Liver (tissue), 9 donors: Measurements from ENCODE around the gene RYR3. TPM values are rescaled to one million over a fixed set of nuclear protein-coding genes. Genes with fewer than 3 reads are reported as not detected.

Experiments
- DNase-seq: peaks from one replicate; pipeline ENCODE4 v3.0.0-alpha.2; 2017; ENCODE audit warnings: low spot score
- H3K27ac ChIP-seq, 2 donors: one replicate each; pipeline ENCODE4 v1.7.0; 2013; ENCODE audit warnings: inconsistent platforms in 2 of 2, low read length in 2 of 2, control low read depth in 1 of 2, low read depth in 1 of 2, mild to moderate bottlenecking in 1 of 2
- H3K27me3 ChIP-seq, 4 donors: one replicate each; pipeline versions ENCODE4 v1.6.1 to v1.7.0; 2013; ENCODE audit warnings: low read length in 3 of 4, inconsistent platforms in 1 of 4, mild to moderate bottlenecking in 1 of 4, moderate library complexity in 1 of 4; ENCODE audit not compliant: control insufficient read depth in 4 of 4, insufficient read depth in 4 of 4
- H3K36me3 ChIP-seq, 4 donors: one replicate each; pipeline versions ENCODE4 v1.6.1 to v1.7.0; 2013; ENCODE audit warnings: low read length in 3 of 4, mild to moderate bottlenecking in 3 of 4, low read depth in 1 of 4, moderate library complexity in 1 of 4; ENCODE audit not compliant: control insufficient read depth in 4 of 4, insufficient read depth in 3 of 4
- H3K4me1 ChIP-seq, 4 donors: one replicate each; pipeline versions ENCODE4 v1.6.1 to v1.7.0; 2013; ENCODE audit warnings: low read length in 3 of 4, mild to moderate bottlenecking in 3 of 4, moderate library complexity in 1 of 4; ENCODE audit not compliant: control insufficient read depth in 4 of 4, insufficient read depth in 4 of 4
- H3K4me3 ChIP-seq, 3 donors: one replicate each; pipeline versions ENCODE4 v1.6.1 to v1.7.0; 2013; ENCODE audit warnings: low read length in 3 of 3, control low read depth in 1 of 3, low read depth in 1 of 3, mild to moderate bottlenecking in 1 of 3
- H3K9ac ChIP-seq, 2 donors: one replicate each; pipeline ENCODE4 v1.7.0; 2013; ENCODE audit warnings: low read length in 2 of 2, mild to moderate bottlenecking in 2 of 2, moderate library complexity in 2 of 2, control low read depth in 1 of 2, low read depth in 1 of 2
- H3K9me3 ChIP-seq, 4 donors: one replicate each; pipeline versions ENCODE4 v1.6.1 to v1.7.0; 2013; ENCODE audit warnings: low read length in 3 of 4; ENCODE audit not compliant: control insufficient read depth in 4 of 4
- ATF3 ChIP-seq: IDR thresholded peaks from 2 replicates; pipeline ENCODE4 v1.6.1; 2016; ENCODE audit warnings: antibody characterized with exemption
- CTCF ChIP-seq: fragments of 150-350 bp; IDR thresholded peaks from 2 replicates; pipeline ENCODE4 v1.5.1; 2017; ENCODE audit warnings: improper control_type of control experiment, low read depth, low read length; ENCODE audit not compliant: missing input control
- FOXA2 ChIP-seq: IDR thresholded peaks from 2 replicates; pipeline ENCODE4 v1.6.1; 2016; ENCODE audit warnings: antibody characterized with exemption
- GABPA ChIP-seq, 2 donors: IDR thresholded peaks in 1 of 2; conservative IDR thresholded peaks in 1 of 2; 2 replicates each; pipeline ENCODE4 v1.6.1; 2016; ENCODE audit warnings: antibody characterized with exemption in 2 of 2, mild to moderate bottlenecking in 1 of 2, moderate library complexity in 1 of 2
- HNF4A ChIP-seq, 2 donors: conservative IDR thresholded peaks; 2 replicates each; pipeline ENCODE4 v1.6.1; 2016; ENCODE audit warnings: antibody characterized with exemption in 2 of 2, mild to moderate bottlenecking in 2 of 2
- HNF4G ChIP-seq: IDR thresholded peaks from 2 replicates; pipeline ENCODE4 v1.6.1; 2016; ENCODE audit warnings: antibody characterized with exemption
- RAD21 ChIP-seq, 2 donors: IDR thresholded peaks; 2 replicates each; pipeline ENCODE4 v1.6.1; 2016; ENCODE audit warnings: antibody characterized with exemption in 2 of 2, mild to moderate bottlenecking in 2 of 2
- REST ChIP-seq: IDR thresholded peaks from 2 replicates; pipeline ENCODE4 v1.6.1; 2016; ENCODE audit warnings: antibody characterized with exemption, mild to moderate bottlenecking
- SP1 ChIP-seq: IDR thresholded peaks from 2 replicates; pipeline ENCODE4 v1.6.1; 2018; ENCODE audit warnings: antibody characterized with exemption, mild to moderate bottlenecking
- YY1 ChIP-seq: IDR thresholded peaks from 2 replicates; pipeline ENCODE4 v1.6.1; 2016; ENCODE audit warnings: antibody characterized with exemption, mild to moderate bottlenecking
- WGBS: extraction: QIAGEN DNeasy Blood & Tissue Kit; methylation state at CpG from one replicate; pipeline ENCODE4 v1.1.7; 2013; 5-methylcytosine and 5-hydroxymethylcytosine counted together
- polyA plus RNA-seq, 2 donors: library from polyadenylated mRNA; stranded (reverse) in 1 of 2; unstranded in 1 of 2; fragments of 200-250 nt in 1 of 2; fragments of >200 nt in 1 of 2; fragmentation: Nextera tagmentation in 1 of 2; extraction: Ambion mirVana in 1 of 2; gene quantifications; one replicate each; pipeline versions ENCODE4 v1.2.1 to v1.2.3, GENCODE V29; 2013 to 2015
- total RNA-seq, 2 donors: library from RNA; depleted of rRNA; stranded (reverse); fragments of >200 nt; gene quantifications; one replicate each; pipeline ENCODE4 v1.2.3, GENCODE V29; 2014
- TF ChIP-seq, protein P1 (sequence below): IDR thresholded peaks from 2 replicates; pipeline ENCODE4 v1.6.1; 2016; ENCODE audit warnings: antibody characterized with exemption
- donor health status: healthy.
- donor health status: healthy.
- donor health status: healthy.
- donor health status: healthy.
- donor health status: healthy.

RYR3 gene
- total and polyA plus RNA-seq, 4 donors, result 0.01 to 1.1 (median 0.22) TPM

GRCh38 chr15:33317896-33318295, 7.1 kb downstream of the RYR3 start (continued):
- no peak for TF ChIP-seq HNF4A (conservative IDR thresholded peaks at IDR 0.05)
- no peak for TF ChIP-seq SP1
- no peak for TF ChIP-seq YY1
- no peak for TF ChIP-seq CTCF
- no peak for TF ChIP-seq FOXA2

- H3K27ac ChIP-seq, result no peak overlapping the region
- whole genome bisulfite sequencing, result 79% methylated on average over 1 of the region's 1 CpG
- TF ChIP-seq REST, result no peak
- no peaks in the 10 kb centered on the region for H3K9me3 ChIP-seq
- H3K36me3 ChIP-seq, result no peaks in the 10 kb centered on the region
- DNase-seq, result no peak
- no peak overlapping the region for H3K4me3 ChIP-seq
- H3K4me1 ChIP-seq, result no peaks in the 10 kb centered on the region
- H3K27me3 ChIP-seq, result peaks cover 0 to 4% (median 1%) of the 10 kb centered on the region in 4 donors
- H3K9ac ChIP-seq, result no peak overlapping the region
Observed at GRCh38 chr15:33320017-33320416, 9.2 kb downstream of the RYR3 start.

- H3K36me3 ChIP-seq, result no peaks in the 10 kb centered on the region
- H3K4me1 ChIP-seq, result no peaks in the 10 kb centered on the region
- H3K9me3 ChIP-seq, result no peaks in the 10 kb centered on the region
- TF ChIP-seq, protein P1, sequence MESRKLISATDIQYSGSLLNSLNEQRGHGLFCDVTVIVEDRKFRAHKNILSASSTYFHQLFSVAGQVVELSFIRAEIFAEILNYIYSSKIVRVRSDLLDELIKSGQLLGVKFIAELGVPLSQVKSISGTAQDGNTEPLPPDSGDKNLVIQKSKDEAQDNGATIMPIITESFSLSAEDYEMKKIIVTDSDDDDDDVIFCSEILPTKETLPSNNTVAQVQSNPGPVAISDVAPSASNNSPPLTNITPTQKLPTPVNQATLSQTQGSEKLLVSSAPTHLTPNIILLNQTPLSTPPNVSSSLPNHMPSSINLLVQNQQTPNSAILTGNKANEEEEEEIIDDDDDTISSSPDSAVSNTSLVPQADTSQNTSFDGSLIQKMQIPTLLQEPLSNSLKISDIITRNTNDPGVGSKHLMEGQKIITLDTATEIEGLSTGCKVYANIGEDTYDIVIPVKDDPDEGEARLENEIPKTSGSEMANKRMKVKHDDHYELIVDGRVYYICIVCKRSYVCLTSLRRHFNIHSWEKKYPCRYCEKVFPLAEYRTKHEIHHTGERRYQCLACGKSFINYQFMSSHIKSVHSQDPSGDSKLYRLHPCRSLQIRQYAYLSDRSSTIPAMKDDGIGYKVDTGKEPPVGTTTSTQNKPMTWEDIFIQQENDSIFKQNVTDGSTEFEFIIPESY, result no peak
- TF ChIP-seq HNF4G, result no peak
- TF ChIP-seq GABPA (IDR thresholded peaks at IDR 0.05 in 1 of 2, conservative IDR thresholded peaks at IDR 0.05 in 1 of 2), result no peak
- no peak for TF ChIP-seq ATF3
- TF ChIP-seq RAD21 (IDR thresholded peaks at IDR 0.05), result no peak
- no peak overlapping the region for H3K27ac ChIP-seq
- H3K27me3 ChIP-seq, result peaks cover 0 to 3% (median 1%) of the 10 kb centered on the region in 4 donors
- 75% methylated on average over 6 of the region's 6 CpGs for WGBS
- no peak overlapping the region for H3K9ac ChIP-seq
- no peak overlapping the region for H3K4me3 ChIP-seq
- no peak for DNase-seq
Observed at GRCh38 chr15:33322091-33322490, 11.3 kb downstream of the RYR3 start.
